ENCODE data around the gene DUSP2.

The DUSP2 gene

DNA sequence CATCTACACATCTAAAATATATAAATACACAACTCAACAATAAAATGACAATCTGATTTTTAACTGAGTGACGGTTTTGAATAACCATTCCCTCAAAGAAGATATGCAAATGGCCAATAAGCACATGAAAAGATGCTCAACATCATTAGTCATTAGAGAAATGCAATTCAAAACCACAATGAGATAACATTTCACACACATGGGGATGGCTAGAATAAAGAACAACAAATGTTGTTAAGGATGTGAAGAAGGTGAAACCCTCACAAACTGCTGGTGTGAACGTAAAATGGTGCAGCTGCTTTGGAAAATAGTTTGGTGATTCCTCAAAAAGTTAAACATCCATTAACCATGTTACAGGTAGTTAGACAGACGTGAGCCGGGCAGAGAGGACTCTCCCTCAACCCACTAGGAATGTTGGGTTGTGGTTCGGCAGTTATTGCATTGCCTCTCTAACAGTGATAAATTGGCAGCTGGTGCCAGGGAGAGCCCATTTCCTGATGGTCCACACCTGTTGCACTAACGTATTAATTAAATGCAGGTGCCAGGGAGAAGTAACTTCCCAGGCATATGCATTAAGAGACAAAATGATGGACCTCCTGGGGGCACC is 22.3 kb upstream of the DUSP2 start:
- no peaks in the 10 kb centered on the region for H3K79me1 ChIP-seq (ENCODE audit: low read length)
- no peak overlapping the region for H2AK5ac ChIP-seq (ENCODE audit: low read length)
- H3K4me2 ChIP-seq (ENCODE audit: low read length): no peak overlapping the region
- no peak overlapping the region for H3K4ac ChIP-seq (ENCODE audit: low read depth, low read length)
- H3K27ac ChIP-seq (ENCODE audit: low read depth, low read length): no peak overlapping the region
- no peak overlapping the region for H4K8ac ChIP-seq (ENCODE audit: low read depth, low read length)
- H3K36me3 ChIP-seq (ENCODE audit: control insufficient read depth, insufficient read depth, low read length): no peaks in the 10 kb centered on the region
- H2BK120ac ChIP-seq (ENCODE audit: low read depth, low read length): no peak overlapping the region
- H4K5ac ChIP-seq (ENCODE audit: low read length): no peak overlapping the region
- H2BK15ac ChIP-seq (replicated peaks; ENCODE audit: low read depth): no peak overlapping the region
- no peak overlapping the region for H3K56ac ChIP-seq (ENCODE audit: low read length)
- no peak overlapping the region for H2BK5ac ChIP-seq (ENCODE audit: low read length)
- DNase-seq: no peak
- H3K23ac ChIP-seq (ENCODE audit: low read length): no peak overlapping the region
- no peaks in the 10 kb centered on the region for H3K27me3 ChIP-seq (ENCODE audit: insufficient read depth, low read length, poor library complexity)
- H3K4me3 ChIP-seq (ENCODE audit: low read length): no peak overlapping the region
- H3K9ac ChIP-seq (ENCODE audit: low read length): no peak overlapping the region
- no peak overlapping the region for H3K18ac ChIP-seq (ENCODE audit: low read length)
- WGBS (ENCODE audit: extremely low coverage, insufficient coverage, low lambda C conversion rate): no CpG with 5 or more reads among the region's 6 CpGs
- no peaks in the 10 kb centered on the region for H3K79me2 ChIP-seq (ENCODE audit: control insufficient read depth, insufficient read depth, low read length)
- H3K4me1 ChIP-seq (ENCODE audit: control insufficient read depth, low read depth, low read length): no peaks in the 10 kb centered on the region

DNA sequence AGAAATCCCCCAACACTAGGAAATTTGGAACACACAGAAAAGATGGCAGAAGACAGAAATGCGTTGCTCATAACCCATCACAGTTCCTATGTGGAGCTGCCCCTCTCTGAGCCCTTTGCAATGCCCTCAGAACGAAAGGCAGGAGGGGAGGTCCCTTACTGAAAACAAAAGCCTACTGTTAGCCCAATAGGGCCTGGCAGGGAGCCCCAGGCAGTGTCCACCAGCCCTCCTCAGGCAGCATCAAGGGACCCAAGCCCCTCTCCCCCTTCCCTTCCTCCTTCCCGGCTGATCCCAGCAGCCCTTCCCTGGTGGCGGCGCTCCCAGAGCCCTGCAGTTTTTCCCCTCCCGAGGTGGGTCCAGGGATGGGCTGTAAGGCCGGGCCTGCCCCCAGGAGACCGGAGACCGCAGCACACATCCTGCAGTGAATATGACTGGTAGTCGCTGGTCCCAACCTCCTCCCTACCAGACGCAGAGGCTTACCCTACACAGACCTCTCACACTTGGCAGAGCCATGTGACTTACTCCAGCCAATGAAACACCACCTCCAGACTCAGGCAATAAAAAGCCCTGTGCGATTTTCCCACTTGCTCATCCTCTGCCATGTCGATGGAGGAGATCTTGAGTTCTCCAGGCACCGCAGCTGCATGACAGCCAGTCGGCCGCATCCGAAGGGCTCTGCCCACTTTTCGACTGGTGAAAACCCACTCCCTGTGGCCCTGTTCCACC is 19.4 kb upstream of the DUSP2 start:
- no peak overlapping the region for H3K23ac ChIP-seq (ENCODE audit: low read length)
- H4K8ac ChIP-seq (ENCODE audit: low read depth, low read length): no peak overlapping the region
- H3K4me1 ChIP-seq (ENCODE audit: control insufficient read depth, low read depth, low read length): no peaks in the 10 kb centered on the region
- no peak overlapping the region for H3K4me3 ChIP-seq (ENCODE audit: low read length)
- no peaks in the 10 kb centered on the region for H3K79me1 ChIP-seq (ENCODE audit: low read length)
- peak; percentile 75 for DNase-seq
- H4K5ac ChIP-seq (ENCODE audit: low read length): no peak overlapping the region
- H2BK120ac ChIP-seq (ENCODE audit: low read depth, low read length): no peak overlapping the region
- WGBS (ENCODE audit: extremely low coverage, insufficient coverage, low lambda C conversion rate): no CpG with 5 or more reads among the region's 18 CpGs
- H2BK5ac ChIP-seq (ENCODE audit: low read length): no peak overlapping the region
- H3K18ac ChIP-seq (ENCODE audit: low read length): no peak overlapping the region
- H3K27me3 ChIP-seq (ENCODE audit: insufficient read depth, low read length, poor library complexity): no peaks in the 10 kb centered on the region
- H3K4me2 ChIP-seq (ENCODE audit: low read length): no peak overlapping the region
- no peaks in the 10 kb centered on the region for H3K36me3 ChIP-seq (ENCODE audit: control insufficient read depth, insufficient read depth, low read length)
- H3K4ac ChIP-seq (ENCODE audit: low read depth, low read length): no peak overlapping the region
- no peak overlapping the region for H3K9ac ChIP-seq (ENCODE audit: low read length)
- no peak overlapping the region for H2AK5ac ChIP-seq (ENCODE audit: low read length)
- no peak overlapping the region for H3K56ac ChIP-seq (ENCODE audit: low read length)
- H3K79me2 ChIP-seq (ENCODE audit: control insufficient read depth, insufficient read depth, low read length): no peaks in the 10 kb centered on the region
- no peak overlapping the region for H2BK15ac ChIP-seq (replicated peaks; ENCODE audit: low read depth)
- no peak overlapping the region for H3K27ac ChIP-seq (ENCODE audit: low read depth, low read length)

DNA sequence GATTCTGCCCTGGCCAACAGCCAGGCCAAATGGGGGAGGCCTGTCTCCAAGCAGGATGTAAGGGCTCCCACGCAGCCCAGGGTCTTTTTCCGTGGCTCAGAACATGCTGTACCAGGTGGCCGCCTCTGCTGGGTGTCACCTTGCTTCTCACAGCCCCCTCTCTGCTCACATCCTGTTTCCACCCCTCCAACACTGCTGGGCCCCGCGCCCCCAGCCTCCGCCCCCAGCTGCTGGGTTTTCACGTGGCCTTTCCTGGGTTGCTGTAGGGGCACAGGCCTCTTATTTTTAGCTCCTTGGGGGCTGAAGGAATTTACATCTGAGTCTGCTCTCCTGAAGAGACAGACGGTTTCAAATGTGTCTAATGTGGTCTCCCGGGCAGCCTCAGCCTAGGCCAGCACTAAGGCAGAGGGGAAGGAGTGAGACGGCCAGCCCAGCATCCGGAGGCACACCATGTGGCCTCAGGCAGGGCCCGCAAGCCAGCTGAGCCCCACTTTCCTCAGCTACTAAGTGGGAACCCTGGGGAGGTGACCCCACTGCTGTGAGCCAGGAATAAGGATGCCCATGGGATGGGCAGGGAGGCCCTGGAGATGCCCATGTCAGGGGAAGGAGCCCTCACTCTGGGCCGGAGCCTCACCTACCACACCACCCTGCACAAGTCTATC is 18.7 kb upstream of the DUSP2 start:
- Histone ChIP-seq H3K27ac (ENCODE audit: low read depth, low read length) (no peak overlapping the region), H3K27me3 (ENCODE audit: insufficient read depth, low read length, poor library complexity) (no peaks in the 10 kb centered on the region), H3K4me1 (ENCODE audit: control insufficient read depth, low read depth, low read length) (no peaks in the 10 kb centered on the region), H3K56ac (ENCODE audit: low read length) (no peak overlapping the region), H2BK120ac (ENCODE audit: low read depth, low read length) (no peak overlapping the region), H3K79me1 (ENCODE audit: low read length) (no peaks in the 10 kb centered on the region), H2AK5ac (ENCODE audit: low read length) (no peak overlapping the region), H3K9ac (ENCODE audit: low read length) (no peak overlapping the region), H4K5ac (ENCODE audit: low read length) (no peak overlapping the region), H3K18ac (ENCODE audit: low read length) (no peak overlapping the region), H3K4me3 (ENCODE audit: low read length) (no peak overlapping the region), H3K4ac (ENCODE audit: low read depth, low read length) (no peak overlapping the region), H4K8ac (ENCODE audit: low read depth, low read length) (no peak overlapping the region), H2BK5ac (ENCODE audit: low read length) (no peak overlapping the region), H3K79me2 (ENCODE audit: control insufficient read depth, insufficient read depth, low read length) (no peaks in the 10 kb centered on the region), H3K36me3 (ENCODE audit: control insufficient read depth, insufficient read depth, low read length) (no peaks in the 10 kb centered on the region), H2BK15ac (replicated peaks; ENCODE audit: low read depth) (no peak overlapping the region), H3K23ac (ENCODE audit: low read length) (no peak overlapping the region), H3K4me2 (ENCODE audit: low read length) (no peak overlapping the region)
- DNase-seq: no peak
- WGBS (ENCODE audit: extremely low coverage, insufficient coverage, low lambda C conversion rate): no CpG with 5 or more reads among the region's 13 CpGs

DNA sequence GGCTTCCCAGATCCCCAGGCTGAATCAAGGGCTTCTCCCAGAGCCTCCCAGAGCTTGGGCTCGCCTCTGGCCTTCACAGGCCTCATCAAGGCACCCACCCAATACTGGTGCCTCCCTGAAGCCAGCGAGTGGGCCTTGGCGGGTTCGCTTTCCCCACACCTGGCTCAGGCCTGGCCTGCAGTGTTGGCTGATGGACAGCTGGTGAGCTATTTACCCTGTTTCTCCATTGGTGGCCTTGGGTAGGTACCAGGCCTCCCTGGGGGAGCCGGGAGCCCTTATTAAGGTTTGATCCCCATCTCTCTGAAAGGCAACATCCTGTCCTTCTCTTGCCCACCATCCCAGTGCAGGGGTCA is 18.2 kb upstream of the DUSP2 start:
- Histone ChIP-seq H3K56ac (ENCODE audit: low read length) (no peak overlapping the region), H3K79me1 (ENCODE audit: low read length) (no peaks in the 10 kb centered on the region), H4K5ac (ENCODE audit: low read length) (no peak overlapping the region), H3K23ac (ENCODE audit: low read length) (no peak overlapping the region), H3K79me2 (ENCODE audit: control insufficient read depth, insufficient read depth, low read length) (no peaks in the 10 kb centered on the region), H4K8ac (ENCODE audit: low read depth, low read length) (no peak overlapping the region), H2BK5ac (ENCODE audit: low read length) (no peak overlapping the region), H3K4me3 (ENCODE audit: low read length) (no peak overlapping the region), H3K4me1 (ENCODE audit: control insufficient read depth, low read depth, low read length) (no peaks in the 10 kb centered on the region), H2AK5ac (ENCODE audit: low read length) (no peak overlapping the region), H3K4me2 (ENCODE audit: low read length) (no peak overlapping the region), H2BK120ac (ENCODE audit: low read depth, low read length) (no peak overlapping the region), H2BK15ac (replicated peaks; ENCODE audit: low read depth) (no peak overlapping the region), H3K27me3 (ENCODE audit: insufficient read depth, low read length, poor library complexity) (no peaks in the 10 kb centered on the region), H3K18ac (ENCODE audit: low read length) (no peak overlapping the region), H3K9ac (ENCODE audit: low read length) (no peak overlapping the region), H3K4ac (ENCODE audit: low read depth, low read length) (no peak overlapping the region), H3K27ac (ENCODE audit: low read depth, low read length) (no peak overlapping the region), H3K36me3 (ENCODE audit: control insufficient read depth, insufficient read depth, low read length) (no peaks in the 10 kb centered on the region)
- no CpG with 5 or more reads among the region's 5 CpGs for WGBS (ENCODE audit: extremely low coverage, insufficient coverage, low lambda C conversion rate)
- DNase-seq: no peak

DNA sequence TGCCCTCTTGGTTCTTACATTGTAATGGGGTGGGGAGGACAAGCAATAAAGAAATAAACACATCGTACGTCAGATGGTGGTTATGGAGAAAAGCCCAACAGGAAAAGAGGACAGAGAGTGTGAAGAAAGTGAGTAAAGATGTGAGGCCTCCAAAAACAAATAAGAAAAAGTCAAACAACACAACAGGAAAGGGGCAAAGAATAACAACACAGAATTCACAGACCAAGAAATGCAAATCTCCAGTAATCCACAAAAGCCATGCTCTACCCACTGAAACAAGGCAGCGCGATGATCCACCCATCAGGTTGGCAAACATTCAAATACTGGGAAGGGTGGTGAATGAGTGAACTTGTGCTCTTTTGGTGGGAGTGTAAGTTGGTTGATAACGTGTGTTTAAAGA is 16.7 kb upstream of the DUSP2 start:
- H3K27ac ChIP-seq (ENCODE audit: low read depth, low read length): no peak overlapping the region
- H3K18ac ChIP-seq (ENCODE audit: low read length): no peak overlapping the region
- no peak overlapping the region for H2BK5ac ChIP-seq (ENCODE audit: low read length)
- H2AK5ac ChIP-seq (ENCODE audit: low read length): no peak overlapping the region
- H3K9ac ChIP-seq (ENCODE audit: low read length): no peak overlapping the region
- no peak overlapping the region for H4K5ac ChIP-seq (ENCODE audit: low read length)
- H3K4ac ChIP-seq (ENCODE audit: low read depth, low read length): no peak overlapping the region
- H3K56ac ChIP-seq (ENCODE audit: low read length): no peak overlapping the region
- no peaks in the 10 kb centered on the region for H3K36me3 ChIP-seq (ENCODE audit: control insufficient read depth, insufficient read depth, low read length)
- no peaks in the 10 kb centered on the region for H3K79me1 ChIP-seq (ENCODE audit: low read length)
- no peaks in the 10 kb centered on the region for H3K27me3 ChIP-seq (ENCODE audit: insufficient read depth, low read length, poor library complexity)
- no peak for DNase-seq
- no peak overlapping the region for H3K4me2 ChIP-seq (ENCODE audit: low read length)
- WGBS (ENCODE audit: extremely low coverage, insufficient coverage, low lambda C conversion rate): no CpG with 5 or more reads among the region's 5 CpGs
- no peak overlapping the region for H2BK120ac ChIP-seq (ENCODE audit: low read depth, low read length)
- H3K79me2 ChIP-seq (ENCODE audit: control insufficient read depth, insufficient read depth, low read length): no peaks in the 10 kb centered on the region
- H2BK15ac ChIP-seq (replicated peaks; ENCODE audit: low read depth): no peak overlapping the region
- H3K23ac ChIP-seq (ENCODE audit: low read length): no peak overlapping the region
- H4K8ac ChIP-seq (ENCODE audit: low read depth, low read length): no peak overlapping the region
- no peaks in the 10 kb centered on the region for H3K4me1 ChIP-seq (ENCODE audit: control insufficient read depth, low read depth, low read length)
- no peak overlapping the region for H3K4me3 ChIP-seq (ENCODE audit: low read length)
